ENCODE data around the gene CD200R1.

GRCh38 chr3:113000691-113001090 lies 25.8 kb upstream of the CD200R1 start:
- TF ChIP-seq CTCF (IDR thresholded peaks at IDR 0.05) = no peak
- TF ChIP-seq POLR2AphosphoS5 (IDR thresholded peaks at IDR 0.05) = no peak
